GM12891 (cell line): Measurements from ENCODE around the gene KIRREL2.

Experiments
- PAX5 ChIP-seq: IDR thresholded peaks from 2 replicates; pipeline ENCODE4 v1.6.1; 2011; ENCODE audit warnings: low read length, moderate library complexity, mild to moderate bottlenecking; ENCODE audit not compliant: insufficient read depth, severe bottlenecking
- POLR2A ChIP-seq: IDR thresholded peaks from 2 replicates; pipeline ENCODE4 v1.6.1; 2011; ENCODE audit warnings: low read depth, low read length, control low read depth
- POLR2AphosphoS5 ChIP-seq: IDR thresholded peaks from 2 replicates; pipeline ENCODE4 v1.6.1; 2011; ENCODE audit warnings: low read depth, low read length, control low read depth

DNA sequence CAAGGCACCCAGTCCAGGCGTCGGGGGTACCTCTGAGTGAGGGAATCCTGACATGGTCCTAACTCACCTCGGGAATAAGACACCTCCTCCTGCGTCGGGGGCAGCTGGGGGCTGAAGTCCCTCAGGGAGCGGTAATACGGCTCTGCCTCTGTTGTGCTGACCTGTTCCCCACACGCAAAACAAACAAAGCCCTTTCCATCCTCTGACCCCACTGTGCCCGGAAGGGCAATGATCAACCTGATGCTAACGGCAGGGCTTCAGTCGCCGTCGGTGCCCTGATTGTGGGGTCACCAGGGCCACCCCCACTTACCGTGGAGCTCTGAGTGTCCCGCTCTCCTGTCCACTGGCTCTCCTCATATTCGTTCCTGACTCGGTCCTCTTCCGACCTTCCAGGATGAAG is 25.7 kb upstream of the KIRREL2 start:
- TF ChIP-seq PAX5 = no peak
- no peak for TF ChIP-seq POLR2A
- TF ChIP-seq POLR2AphosphoS5 = no peak
